Uterine smooth muscle cell (primary cell): Measurements from ENCODE around the gene OSBPL9. TPM values are rescaled to one million over a fixed set of nuclear protein-coding genes. Genes with fewer than 3 reads are reported as not detected.

ENCODE experiments used
- total RNA-seq: library from RNA; depleted of rRNA; stranded (reverse); fragments of >200 nt; gene quantifications from 2 replicates; pipeline ENCODE4 v1.2.3, GENCODE V29; 2014

Gene OSBPL9, protein sequence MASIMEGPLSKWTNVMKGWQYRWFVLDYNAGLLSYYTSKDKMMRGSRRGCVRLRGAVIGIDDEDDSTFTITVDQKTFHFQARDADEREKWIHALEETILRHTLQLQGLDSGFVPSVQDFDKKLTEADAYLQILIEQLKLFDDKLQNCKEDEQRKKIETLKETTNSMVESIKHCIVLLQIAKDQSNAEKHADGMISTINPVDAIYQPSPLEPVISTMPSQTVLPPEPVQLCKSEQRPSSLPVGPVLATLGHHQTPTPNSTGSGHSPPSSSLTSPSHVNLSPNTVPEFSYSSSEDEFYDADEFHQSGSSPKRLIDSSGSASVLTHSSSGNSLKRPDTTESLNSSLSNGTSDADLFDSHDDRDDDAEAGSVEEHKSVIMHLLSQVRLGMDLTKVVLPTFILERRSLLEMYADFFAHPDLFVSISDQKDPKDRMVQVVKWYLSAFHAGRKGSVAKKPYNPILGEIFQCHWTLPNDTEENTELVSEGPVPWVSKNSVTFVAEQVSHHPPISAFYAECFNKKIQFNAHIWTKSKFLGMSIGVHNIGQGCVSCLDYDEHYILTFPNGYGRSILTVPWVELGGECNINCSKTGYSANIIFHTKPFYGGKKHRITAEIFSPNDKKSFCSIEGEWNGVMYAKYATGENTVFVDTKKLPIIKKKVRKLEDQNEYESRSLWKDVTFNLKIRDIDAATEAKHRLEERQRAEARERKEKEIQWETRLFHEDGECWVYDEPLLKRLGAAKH
- total RNA-seq, result 82.1 and 83.5 TPM in 2 replicates

DNA sequence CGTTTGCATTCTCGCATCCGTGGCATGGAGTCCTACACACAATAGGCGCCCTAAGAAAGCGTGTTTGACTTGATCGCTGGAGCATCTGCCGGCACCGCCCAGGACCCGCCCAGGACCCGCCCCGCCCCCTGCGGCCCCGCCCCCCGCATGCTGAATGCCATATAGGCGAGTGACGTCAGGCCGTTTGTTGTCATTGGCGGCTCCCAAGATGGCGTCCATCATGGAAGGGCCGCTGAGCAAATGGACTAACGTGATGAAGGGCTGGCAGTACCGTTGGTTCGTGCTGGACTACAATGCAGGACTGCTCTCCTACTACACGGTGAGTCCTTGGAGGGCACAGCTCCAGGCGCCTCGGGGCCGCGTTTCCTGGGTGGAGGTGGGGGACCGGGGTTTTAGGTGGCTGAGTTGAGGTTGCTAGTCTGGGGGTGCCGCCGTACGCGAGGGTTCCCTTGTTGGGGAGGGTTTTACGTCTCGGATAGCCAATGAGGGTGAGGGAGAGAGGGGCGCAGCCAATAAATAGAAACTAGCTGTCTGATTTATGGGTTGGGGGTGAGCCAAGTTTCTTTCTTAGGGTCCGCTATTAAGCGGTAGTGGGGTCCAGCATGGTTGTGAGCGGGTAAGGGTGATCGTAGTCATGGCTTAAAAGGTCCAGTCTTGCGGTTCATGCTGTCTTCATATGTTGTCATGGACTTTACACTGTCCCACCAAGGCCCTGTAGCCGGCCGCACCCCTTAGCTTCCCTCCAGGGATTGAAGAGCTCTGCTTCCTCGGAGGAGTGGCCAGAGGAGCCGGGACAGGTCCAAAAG, at the start of gene OSBPL9:
Gene OSBPL9, plus strand, starts transcription at position 190 of the 806 bp plus-strand sequence. Its CDS starts 19 bp downstream, at position 209.

Other genes with a start within 250 kb of the OSBPL9 start
- 64.7 and 75.5 TPM in 2 replicates for gene EPS15, start 97.8 kb upstream of the OSBPL9 start, total RNA-seq